Measurements from ENCODE around the gene TTC8.
A peak's percentile ranks its signal among the peaks of the same experiment; 100 is the strongest.

Gene TTC8

GRCh38 chr14:88825078-88825458, 617 bp downstream of the TTC8 start:
- no peak for TF ChIP-seq CTCF (conservative IDR thresholded peaks at IDR 0.05)
- no peak; the same call in 1 of the 2 replicates for TF ChIP-seq ZFX (IDR thresholded peaks at IDR 0.05)
- H3K27ac ChIP-seq = peak overlapping the region; percentile 85

- no peak for TF ChIP-seq CTCF (conservative IDR thresholded peaks at IDR 0.05)
- TF ChIP-seq ZFX (IDR thresholded peaks at IDR 0.05) = no peak
- no peak overlapping the region for H3K27ac ChIP-seq
Measured at GRCh38 chr14:88825503-88825902, 1.1 kb downstream of the TTC8 start.

- no peak for TF ChIP-seq CTCF (conservative IDR thresholded peaks at IDR 0.05)
- TF ChIP-seq ZFX (IDR thresholded peaks at IDR 0.05) = no peak
- H3K27ac ChIP-seq = no peak overlapping the region
Measured at GRCh38 chr14:88829188-88829587, 4.7 kb downstream of the TTC8 start.

GRCh38 chr14:88829685-88830302, 5.3 kb downstream of the TTC8 start:
- TF ChIP-seq ZFX (IDR thresholded peaks at IDR 0.05) (no peak), CTCF (conservative IDR thresholded peaks at IDR 0.05) (no peak)
- H3K27ac ChIP-seq = no peak overlapping the region

GRCh38 chr14:88831284-88831683, 6.8 kb downstream of the TTC8 start:
- TF ChIP-seq ZFX (IDR thresholded peaks at IDR 0.05) = no peak
- no peak for TF ChIP-seq CTCF (conservative IDR thresholded peaks at IDR 0.05)
- H3K27ac ChIP-seq = no peak overlapping the region

- H3K27ac ChIP-seq = no peak overlapping the region
- no peak for TF ChIP-seq ZFX (IDR thresholded peaks at IDR 0.05)
- TF ChIP-seq CTCF (conservative IDR thresholded peaks at IDR 0.05) = no peak
Measured at GRCh38 chr14:88834883-88835431, 10.5 kb downstream of the TTC8 start.

GRCh38 chr14:88835661-88836060, 11.2 kb downstream of the TTC8 start:
- no peak overlapping the region for H3K27ac ChIP-seq
- TF ChIP-seq ZFX (IDR thresholded peaks at IDR 0.05) = no peak
- TF ChIP-seq CTCF (conservative IDR thresholded peaks at IDR 0.05) = no peak

Measured in C4-2B (cell line).